Sigmoid colon (tissue), 4 donors: Measurements from ENCODE around the gene WDFY2.

Source experiments
- EP300 ChIP-seq, 4 donors: sonication (generic); formaldehyde crosslinking; IDR thresholded peaks; one replicate each; pipeline ENCODE4 v1.6.1; 2017; ENCODE audit warnings: antibody characterized with exemption in 4 of 4
- POLR2A ChIP-seq, 2 donors: fragments of 450-650 bp; IDR thresholded peaks; one replicate each; pipeline ENCODE4 v1.6.1; 2016; ENCODE audit warnings: antibody characterized with exemption in 2 of 2, mild to moderate bottlenecking in 2 of 2, moderate library complexity in 2 of 2
- POLR2AphosphoS5 ChIP-seq, 4 donors: sonication (generic); formaldehyde crosslinking; IDR thresholded peaks; one replicate each; pipeline ENCODE4 v1.6.1; 2017; ENCODE audit warnings: antibody characterized with exemption in 4 of 4
- TF ChIP-seq, protein P1 (sequence below), 4 experiments: fragments of 450-650 bp in 3 of 4; fragments of 200-600 bp in 1 of 4; IDR thresholded peaks; one replicate each; pipeline ENCODE4 v1.5.1; 2016 to 2019; ENCODE audit warnings: antibody characterized with exemption in 4 of 4, mild to moderate bottlenecking in 3 of 4, moderate library complexity in 2 of 4

- TF ChIP-seq POLR2AphosphoS5 (IDR thresholded peaks at IDR 0.05) (peak; percentile 38 to 76 (median 54)), EP300 (IDR thresholded peaks at IDR 0.05) (peak in 2 of 4 donors; percentile 40 to 76), POLR2A (IDR thresholded peaks at IDR 0.05) (no peak)
- TF ChIP-seq, protein P1, sequence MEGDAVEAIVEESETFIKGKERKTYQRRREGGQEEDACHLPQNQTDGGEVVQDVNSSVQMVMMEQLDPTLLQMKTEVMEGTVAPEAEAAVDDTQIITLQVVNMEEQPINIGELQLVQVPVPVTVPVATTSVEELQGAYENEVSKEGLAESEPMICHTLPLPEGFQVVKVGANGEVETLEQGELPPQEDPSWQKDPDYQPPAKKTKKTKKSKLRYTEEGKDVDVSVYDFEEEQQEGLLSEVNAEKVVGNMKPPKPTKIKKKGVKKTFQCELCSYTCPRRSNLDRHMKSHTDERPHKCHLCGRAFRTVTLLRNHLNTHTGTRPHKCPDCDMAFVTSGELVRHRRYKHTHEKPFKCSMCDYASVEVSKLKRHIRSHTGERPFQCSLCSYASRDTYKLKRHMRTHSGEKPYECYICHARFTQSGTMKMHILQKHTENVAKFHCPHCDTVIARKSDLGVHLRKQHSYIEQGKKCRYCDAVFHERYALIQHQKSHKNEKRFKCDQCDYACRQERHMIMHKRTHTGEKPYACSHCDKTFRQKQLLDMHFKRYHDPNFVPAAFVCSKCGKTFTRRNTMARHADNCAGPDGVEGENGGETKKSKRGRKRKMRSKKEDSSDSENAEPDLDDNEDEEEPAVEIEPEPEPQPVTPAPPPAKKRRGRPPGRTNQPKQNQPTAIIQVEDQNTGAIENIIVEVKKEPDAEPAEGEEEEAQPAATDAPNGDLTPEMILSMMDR (IDR thresholded peaks at IDR 0.05), result no peak
Observed at GRCh38 chr13:51769455-51770127, 185.3 kb downstream of the WDFY2 start.
